ENCODE data around the gene RPS16. TPM values are rescaled to one million over a fixed set of nuclear protein-coding genes. Genes with fewer than 3 reads are reported as not detected.

Gene RPS16
- total and polyA plus RNA-seq, 2 donors (not counting 1 experiment from before 2014, with no cell fraction given) = 3,910 to 6,448 TPM

GRCh38 chr19:39397360-39398296, 38.1 kb downstream of the RPS16 start:
- Histone ChIP-seq H3K27ac (ENCODE audit: low read length in 2 of 2) (peak overlapping the region; percentile 90 to 100), H2AFZ (ENCODE audit: insufficient read depth, low read depth, low read length, poor library complexity, severe bottlenecking) (no peak overlapping the region), H3K79me2 (ENCODE audit: control insufficient read depth, insufficient read depth, low read length) (peaks cover 69% of the 10 kb centered on the region), H4K20me1 (ENCODE audit: control insufficient read depth, insufficient read depth, low read length, poor library complexity, severe bottlenecking) (peaks cover 19% of the 10 kb centered on the region), H3K4me2 (replicated peaks; ENCODE audit: low read depth, low read length, poor library complexity, severe bottlenecking) (peak overlapping the region; percentile 60), H3K27me3 (replicated peaks in 1 of 4; ENCODE audit: control extremely low read depth in 1 of 4, control insufficient read depth in 3 of 4, insufficient read depth in 4 of 4, low read length in 3 of 4) (no peaks in the 10 kb centered on the region), H3K4me3 (ENCODE audit: control extremely low read depth in 1 of 5, extremely low read depth in 1 of 5, insufficient read depth in 1 of 5, low read depth in 2 of 5, low read length in 4 of 5) (peak overlapping the region in 4 of 5 experiments; percentile 1 to 21 (median 13)), H3K9me3 (ENCODE audit: control extremely low read depth in 1 of 3, control insufficient read depth in 2 of 3, insufficient read depth in 1 of 3, low read length in 2 of 3) (peaks cover 0 to 17% (median 0%) of the 10 kb centered on the region in 3 donors), H3K36me3 (replicated peaks in 1 of 2; ENCODE audit: control extremely low read depth in 1 of 2, control insufficient read depth in 1 of 2, extremely low read depth in 1 of 2, insufficient read depth in 2 of 2, low read length in 1 of 2) (peaks cover 0 to 37% of the 10 kb centered on the region in 2 experiments), H3K9ac (ENCODE audit: low read length) (peak overlapping the region; percentile 29), H3K4me1 (ENCODE audit: control insufficient read depth in 2 of 2, insufficient read depth in 2 of 2, low read length in 2 of 2) (peaks cover 49 to 57% of the 10 kb centered on the region in 2 donors)
- H3K4me1 Mint-ChIP-seq = peaks cover 65% of the 10 kb centered on the region
- POLR2A ChIA-PET = interaction anchor here (0.6 to 4.1 kb wide), 10 partner anchors 10 to 272 kb away, joined by 3 to 67 read pairs (median 4); partner anchors contain the start of genes PAK4, PLEKHG2, RPS16 and SAMD4B
- intact Hi-C loops (cut with micrococcal nuclease) = loop anchor here (1.0 kb wide), 3 partner anchors 14 to 275 kb away; partner anchors contain the start of gene SUPT5H
- TF ChIP-seq, protein P1, sequence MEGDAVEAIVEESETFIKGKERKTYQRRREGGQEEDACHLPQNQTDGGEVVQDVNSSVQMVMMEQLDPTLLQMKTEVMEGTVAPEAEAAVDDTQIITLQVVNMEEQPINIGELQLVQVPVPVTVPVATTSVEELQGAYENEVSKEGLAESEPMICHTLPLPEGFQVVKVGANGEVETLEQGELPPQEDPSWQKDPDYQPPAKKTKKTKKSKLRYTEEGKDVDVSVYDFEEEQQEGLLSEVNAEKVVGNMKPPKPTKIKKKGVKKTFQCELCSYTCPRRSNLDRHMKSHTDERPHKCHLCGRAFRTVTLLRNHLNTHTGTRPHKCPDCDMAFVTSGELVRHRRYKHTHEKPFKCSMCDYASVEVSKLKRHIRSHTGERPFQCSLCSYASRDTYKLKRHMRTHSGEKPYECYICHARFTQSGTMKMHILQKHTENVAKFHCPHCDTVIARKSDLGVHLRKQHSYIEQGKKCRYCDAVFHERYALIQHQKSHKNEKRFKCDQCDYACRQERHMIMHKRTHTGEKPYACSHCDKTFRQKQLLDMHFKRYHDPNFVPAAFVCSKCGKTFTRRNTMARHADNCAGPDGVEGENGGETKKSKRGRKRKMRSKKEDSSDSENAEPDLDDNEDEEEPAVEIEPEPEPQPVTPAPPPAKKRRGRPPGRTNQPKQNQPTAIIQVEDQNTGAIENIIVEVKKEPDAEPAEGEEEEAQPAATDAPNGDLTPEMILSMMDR (IDR thresholded peaks at IDR 0.05) = peak; percentile 94
- TF ChIP-seq EZH2 (IDR thresholded peaks at IDR 0.05; ENCODE audit: borderline replicate concordance, insufficient read depth, low read depth, low read length, poor library complexity, severe bottlenecking) = no peak
- whole genome bisulfite sequencing (ENCODE audit: insufficient coverage) = 44% methylated on average over 10 of the region's 17 CpGs
- H3K4me3 Mint-ChIP-seq = peak overlapping the region; percentile 70
- H3K27me3 Mint-ChIP-seq = no peaks in the 10 kb centered on the region
- H3K27ac Mint-ChIP-seq = peak overlapping the region; percentile 96
- CTCF ChIA-PET = interaction anchor here (0.6 to 8.9 kb wide), 19 partner anchors 8 to 285 kb away, joined by 3 to 260 read pairs (median 6); partner anchors contain the start of genes EID2B, PLEKHG2, RPS16 and SAMD4B
- peak; percentile 92 for DNase-seq
- no peaks in the 10 kb centered on the region for H3K9me3 Mint-ChIP-seq (ENCODE audit: insufficient read depth)
- ATAC-seq (ENCODE audit: low read depth) = peak; percentile 50
